ENCODE results near the gene C2orf78. TPM values are rescaled to one million over a fixed set of nuclear protein-coding genes. Genes with fewer than 3 reads are reported as not detected.

The C2orf78 gene, protein sequence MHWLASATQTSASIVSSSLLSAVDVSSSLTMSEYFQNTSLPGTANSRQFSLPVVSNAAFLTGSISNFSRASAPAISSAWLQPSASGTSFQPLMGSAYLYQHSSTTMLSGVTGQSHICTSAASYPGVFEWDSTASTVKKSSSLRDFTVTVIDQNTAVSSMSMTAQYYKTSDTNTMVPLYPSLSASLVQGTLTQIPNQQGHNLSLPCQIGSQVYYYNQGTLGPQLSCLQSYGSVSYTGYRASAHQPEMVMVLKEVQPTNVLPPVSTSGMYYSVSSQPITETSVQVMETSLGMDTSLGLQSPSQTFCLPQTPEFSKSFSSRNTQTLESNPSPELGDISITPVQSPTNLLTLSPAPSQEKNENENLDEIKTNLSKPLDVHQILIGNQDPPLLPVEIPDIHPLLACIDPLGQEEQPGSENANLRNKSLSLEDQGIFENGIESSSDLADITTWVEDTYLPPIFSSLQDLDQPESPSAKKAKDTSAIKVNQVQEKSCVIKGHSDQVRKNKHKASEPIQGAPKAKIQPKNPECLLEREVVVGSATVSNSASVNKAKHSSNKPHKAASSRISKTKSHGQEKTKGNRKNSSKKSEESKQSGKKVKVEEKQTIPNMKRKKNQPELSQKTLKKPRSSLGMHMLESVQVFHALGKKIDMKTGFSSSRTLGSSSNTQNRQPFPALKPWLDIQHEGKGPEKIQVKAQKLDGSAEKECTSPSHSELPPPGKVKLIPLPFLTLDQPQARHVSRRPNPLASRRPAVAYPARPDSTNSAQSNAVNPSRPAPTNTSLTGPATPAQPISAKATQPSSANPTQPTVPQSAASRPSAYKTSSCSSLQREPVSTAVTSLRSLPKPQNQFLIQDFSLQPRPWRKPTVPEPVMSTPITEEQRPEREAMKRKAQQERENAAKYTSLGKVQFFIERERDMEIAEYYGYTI
- not detected in 2 replicates for total RNA-seq

DNA sequence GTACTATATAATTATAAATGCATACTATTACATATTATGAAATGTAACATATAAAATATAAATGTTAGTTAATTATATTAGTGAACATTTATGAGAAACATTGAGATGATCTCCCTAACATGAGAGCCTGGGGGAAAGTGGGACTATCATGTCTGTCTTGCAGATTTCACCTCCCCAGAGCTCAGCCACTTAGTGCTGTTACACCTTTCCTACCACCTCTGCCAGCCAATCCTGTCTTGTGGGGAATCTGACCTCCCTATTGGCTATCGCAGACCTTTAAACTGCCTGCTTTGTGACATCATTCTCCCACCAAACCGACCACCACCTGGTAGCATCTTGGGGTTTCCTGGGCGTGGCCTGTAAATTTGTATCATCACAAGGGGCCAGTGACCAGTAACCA, at the start of gene C2orf78:
Gene C2orf78, plus strand, starts transcription at position 301 of the 400 bp plus-strand sequence. CDS start 127 bp downstream, outside the sequence.

DNA sequence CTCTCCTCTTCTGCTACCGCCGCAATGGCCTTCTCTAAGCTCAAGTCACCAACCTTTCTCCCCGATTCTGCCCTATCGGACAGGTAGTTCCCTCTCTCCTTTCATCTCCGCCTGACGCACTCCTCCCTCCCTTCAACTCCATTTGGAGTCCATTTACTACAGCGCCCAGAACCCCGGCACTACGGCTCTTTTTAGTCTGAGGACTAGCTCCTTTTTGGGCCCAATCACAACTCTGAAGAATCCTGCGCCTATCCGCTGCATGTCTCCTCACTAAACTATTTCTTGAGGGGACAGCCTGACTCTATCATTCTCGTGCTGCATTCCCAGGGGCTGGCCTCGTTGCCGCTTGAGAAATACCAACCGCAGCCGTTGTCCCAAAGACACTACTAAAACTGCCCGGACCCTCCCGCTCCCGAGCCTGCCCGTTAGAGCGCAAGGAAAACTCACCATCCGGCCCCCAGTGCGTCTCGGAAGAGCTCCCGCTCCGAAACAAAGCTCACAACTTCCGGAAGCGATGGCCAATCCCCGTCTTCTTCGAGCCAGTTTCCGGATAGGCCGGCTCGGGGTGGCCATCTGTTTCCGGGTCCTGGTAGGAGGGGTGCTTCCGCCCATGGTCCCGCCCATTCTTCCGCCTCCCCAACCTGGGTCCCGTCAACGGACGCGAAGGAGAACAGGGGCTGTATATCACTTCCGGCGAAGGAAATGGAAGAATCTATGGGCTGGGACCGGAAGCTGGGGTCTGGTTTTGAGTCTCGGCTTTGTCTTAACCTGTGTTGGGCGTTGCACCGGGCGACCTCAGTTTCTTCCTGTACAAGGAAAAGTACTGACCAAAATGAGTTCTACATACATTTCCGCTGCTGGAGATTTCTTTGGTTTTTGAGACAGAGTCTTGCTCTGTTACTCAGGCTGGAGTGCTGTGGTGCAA, 46.9 kb upstream of the C2orf78 start, which contains the start of gene TPRKB:
Gene TPRKB, minus strand, starts transcription at position 491 of the 925 bp plus-strand sequence. CDS start 2,776 bp downstream, outside the sequence.

DNA sequence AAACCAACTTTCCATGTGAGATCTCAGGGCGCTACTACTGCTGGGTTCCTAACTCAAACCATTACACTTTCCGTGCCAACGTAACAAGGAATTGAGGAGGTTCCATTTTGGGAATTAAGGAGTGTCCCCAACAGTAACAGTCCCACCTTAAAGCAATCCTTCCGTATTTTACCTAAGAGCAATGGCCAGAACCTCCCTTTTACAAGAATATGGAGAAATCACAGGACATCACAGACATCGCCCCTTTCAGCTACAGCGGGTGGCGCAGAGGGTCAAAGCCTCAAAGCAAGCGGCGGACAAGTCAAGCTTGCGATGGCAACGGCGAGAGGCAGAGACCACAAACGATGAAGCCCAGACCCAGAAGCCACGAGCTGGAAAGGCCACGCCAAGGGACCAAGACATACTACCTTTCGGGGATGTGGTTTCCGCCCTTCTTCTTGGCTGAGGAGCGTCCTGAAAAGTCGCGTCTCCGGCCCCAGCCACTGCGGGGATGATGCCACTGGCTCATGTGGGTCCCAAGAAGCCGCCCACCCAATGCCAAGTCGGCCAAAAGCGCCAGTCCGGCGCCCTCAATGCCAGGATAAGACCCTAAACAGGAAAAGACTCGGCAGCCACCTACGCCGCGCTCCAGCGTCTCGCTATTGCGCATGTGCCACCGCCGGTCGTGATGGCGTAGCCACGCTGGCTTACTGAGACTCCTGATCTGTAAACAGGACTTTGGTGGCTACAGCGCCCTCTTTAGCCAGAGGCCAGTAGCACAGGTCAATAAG, 4.3 kb upstream of the C2orf78 start, which contains the start of gene DUSP11:
Gene DUSP11, minus strand, starts transcription at position 637 of the 770 bp plus-strand sequence. Its CDS starts 129 bp downstream, at position 508.

DNA sequence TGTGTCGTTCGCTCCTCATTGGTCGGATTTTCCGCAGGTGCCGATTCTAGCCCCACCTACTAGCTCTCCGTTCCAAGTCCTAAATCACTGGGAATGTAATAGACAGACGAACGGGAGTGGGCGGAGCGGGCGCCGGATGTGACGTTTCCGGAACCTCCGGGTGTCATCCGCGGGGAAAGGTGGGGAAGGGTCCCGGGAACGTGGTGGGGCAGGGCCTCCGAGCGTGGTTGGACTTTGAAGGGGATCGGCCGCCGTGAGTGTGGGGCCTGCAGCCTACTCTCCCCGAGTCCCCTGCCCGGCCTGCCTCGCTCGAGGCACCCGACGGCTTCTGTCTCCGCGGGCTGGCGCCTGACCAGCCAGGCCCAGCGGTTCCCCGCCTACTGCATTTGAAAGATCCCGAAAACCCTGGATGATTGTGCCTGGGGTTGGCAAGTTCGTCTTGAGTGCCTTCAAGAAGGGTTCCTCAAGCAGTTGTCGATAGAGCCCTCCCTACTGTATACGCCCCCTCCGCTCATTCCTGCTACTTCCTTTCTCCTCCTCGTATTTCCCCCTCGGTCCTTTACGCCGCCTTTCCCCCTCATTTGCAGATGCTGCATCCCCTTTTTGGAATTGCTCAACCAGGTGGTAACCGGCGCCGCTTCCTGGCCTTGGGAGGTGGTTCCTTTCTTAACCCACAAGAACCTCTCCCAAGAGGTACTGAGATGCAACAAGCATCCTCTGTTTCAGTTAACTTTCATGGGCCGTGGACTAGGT, 45.0 kb downstream of the C2orf78 start, which contains the start of gene STAMBP:
Gene STAMBP, plus strand, starts transcription at position 144 of the 753 bp plus-strand sequence. CDS start 1,896 bp downstream, outside the sequence.

Other genes starting within 250 kb of the C2orf78 start
- not detected in 2 replicates for gene NAT8, start 141.8 kb upstream of the C2orf78 start, total RNA-seq
- gene TPRKB, start 46.8 kb upstream of the C2orf78 start, total RNA-seq = 21.4 and 45.4 TPM in 2 replicates
- gene DUSP11, start 4.1 kb upstream of the C2orf78 start, total RNA-seq = 25.3 and 30.4 TPM in 2 replicates
- 25.7 and 33.0 TPM in 2 replicates for gene STAMBP, start 44.8 kb downstream of the C2orf78 start, total RNA-seq
- gene ACTG2, start 108.8 kb downstream of the C2orf78 start, total RNA-seq = under 0.01 and 0.19 TPM in 2 replicates
- 56.1 and 73.4 TPM in 2 replicates for gene DGUOK, start 142.7 kb downstream of the C2orf78 start, total RNA-seq
- gene TET3, start 200.7 kb downstream of the C2orf78 start, total RNA-seq = 1.7 and 2.5 TPM in 2 replicates